Esophagus squamous epithelium (tissue), 5 donors: Measurements from ENCODE around the gene CDH2. TPM values are rescaled to one million over a fixed set of nuclear protein-coding genes. Genes with fewer than 3 reads are reported as not detected.

Experiments
- DNase-seq: peaks from one replicate; lab custom pipeline; 2025; lab: John Stamatoyannopoulos, UW
- H3K27ac ChIP-seq, 4 donors: fragments of 200-600 bp; sonication (generic); one replicate each; pipeline ENCODE4 v1.5.1; 2016 to 2019; ENCODE audit warnings: mild to moderate bottlenecking in 1 of 4
- H3K27me3 ChIP-seq, 4 donors: fragments of 200-600 bp; sonication (generic); 1 replicate in 3 of 4; 2 replicates in 1 of 4; pipeline versions ENCODE4 v1.5.1 to v1.6.0; 2017 to 2021; ENCODE audit warnings: antibody characterized with exemption in 1 of 4
- H3K36me3 ChIP-seq, 3 donors: fragments of 200-600 bp; sonication (generic); one replicate each; pipeline ENCODE4 v1.5.1; 2016 to 2019
- H3K4me1 ChIP-seq, 3 donors: fragments of 200-600 bp; sonication (generic); one replicate each; pipeline ENCODE4 v1.5.1; 2017 to 2019
- H3K4me3 ChIP-seq, 4 donors: fragments of 200-600 bp; sonication (generic); 1 replicate in 3 of 4; 2 replicates in 1 of 4; pipeline ENCODE4 v1.5.1; 2016 to 2019; ENCODE audit warnings: mild to moderate bottlenecking in 2 of 4, moderate library complexity in 1 of 4
- H3K9me3 ChIP-seq, 3 donors: fragments of 200-600 bp; sonication (generic); one replicate each; pipeline ENCODE4 v1.5.1; 2016 to 2019
- CTCF ChIP-seq, 6 experiments: fragments of 450-650 bp in 4 of 6; fragments of 200-600 bp in 2 of 6; sonication (generic) in 2 of 6; IDR thresholded peaks; one replicate each; pipeline ENCODE4 v1.5.1; 2016 to 2019; ENCODE audit warnings: antibody characterized with exemption in 6 of 6, mild to moderate bottlenecking in 4 of 6, moderate library complexity in 4 of 6
- POLR2A ChIP-seq, 4 donors: fragments of 450-650 bp; IDR thresholded peaks; one replicate each; pipeline ENCODE4 v1.6.1; 2017; ENCODE audit warnings: antibody characterized with exemption in 4 of 4, mild to moderate bottlenecking in 4 of 4, moderate library complexity in 3 of 4
- WGBS, 2 donors: methylation state at CpG; one replicate each; pipeline ENCODE4 v1.1.5; 2018; 5-methylcytosine and 5-hydroxymethylcytosine counted together
- intact Hi-C: fragments of 100-400 bp; cut with DNase I; formaldehyde crosslinking; loops from one replicate; pipeline ENCODE4 v1.15.0; 2022
- total RNA-seq, 4 donors: library from RNA; depleted of rRNA; stranded (reverse); fragments of >200 nt; gene quantifications; one replicate each; pipeline ENCODE4 v1.1.0, GENCODE V29; 2016
- donor health status: DM: yes; HTN: yes; CAD: no.

Gene CDH2
- total RNA-seq, 4 donors from 2014 or later: 0.11 to 0.88 (median 0.28) TPM

- intact Hi-C loops: no loop called here
- no peak overlapping the region for H3K27ac ChIP-seq
- no peaks in the 10 kb centered on the region for H3K27me3 ChIP-seq
- H3K36me3 ChIP-seq: no peaks in the 10 kb centered on the region
- no peak overlapping the region for H3K4me3 ChIP-seq
- H3K4me1 ChIP-seq: no peaks in the 10 kb centered on the region
- H3K9me3 ChIP-seq: no peaks in the 10 kb centered on the region
- DNase-seq: no peak
- TF ChIP-seq CTCF (IDR thresholded peaks at IDR 0.05): no peak
- no peak for TF ChIP-seq POLR2A (IDR thresholded peaks at IDR 0.05)
Observed at GRCh38 chr18:27959101-27959500, 217.8 kb downstream of the CDH2 start.

GRCh38 chr18:27956001-27956640, 220.8 kb downstream of the CDH2 start:
- Histone ChIP-seq H3K9me3 (no peaks in the 10 kb centered on the region), H3K4me3 (no peak overlapping the region), H3K27ac (no peak overlapping the region), H3K36me3 (no peaks in the 10 kb centered on the region), H3K4me1 (no peaks in the 10 kb centered on the region), H3K27me3 (no peaks in the 10 kb centered on the region)
- intact Hi-C loops: no loop called here
- 58 to 67% methylated on average over 6 of the region's 6 CpGs for WGBS, 2 donors
- TF ChIP-seq CTCF (IDR thresholded peaks at IDR 0.05) (no peak), POLR2A (IDR thresholded peaks at IDR 0.05) (no peak)
- no peak for DNase-seq

- DNase-seq: no peak
- intact Hi-C loops: no loop called here
Observed at GRCh38 chr18:27954226-27954625, 222.7 kb downstream of the CDH2 start.

GRCh38 chr18:27952741-27953140, 224.2 kb downstream of the CDH2 start:
- TF ChIP-seq CTCF (IDR thresholded peaks at IDR 0.05) (no peak), POLR2A (IDR thresholded peaks at IDR 0.05) (no peak)
- Histone ChIP-seq H3K4me1 (no peaks in the 10 kb centered on the region), H3K4me3 (no peak overlapping the region), H3K27me3 (no peaks in the 10 kb centered on the region), H3K36me3 (no peaks in the 10 kb centered on the region), H3K27ac (no peak overlapping the region), H3K9me3 (no peaks in the 10 kb centered on the region)
- DNase-seq: no peak
- intact Hi-C loops: no loop called here

More at GRCh38 chr18:27954226-27954625, 222.7 kb downstream of the CDH2 start:
- TF ChIP-seq POLR2A (IDR thresholded peaks at IDR 0.05) (no peak), CTCF (IDR thresholded peaks at IDR 0.05) (no peak)
- 62 to 91% methylated on average over 3 of the region's 3 CpGs for WGBS, 2 donors
- H3K9me3 ChIP-seq: no peaks in the 10 kb centered on the region
- H3K27me3 ChIP-seq: no peaks in the 10 kb centered on the region
- no peak overlapping the region for H3K4me3 ChIP-seq
- no peaks in the 10 kb centered on the region for H3K36me3 ChIP-seq
- no peaks in the 10 kb centered on the region for H3K4me1 ChIP-seq
- H3K27ac ChIP-seq: no peak overlapping the region

GRCh38 chr18:27950648-27951228, 226.2 kb downstream of the CDH2 start:
- no peaks in the 10 kb centered on the region for H3K36me3 ChIP-seq
- H3K27me3 ChIP-seq: no peaks in the 10 kb centered on the region
- no peaks in the 10 kb centered on the region for H3K4me1 ChIP-seq
- intact Hi-C loops: no loop called here
- no peak overlapping the region for H3K4me3 ChIP-seq
- TF ChIP-seq POLR2A (IDR thresholded peaks at IDR 0.05) (no peak), CTCF (IDR thresholded peaks at IDR 0.05) (no peak)
- H3K9me3 ChIP-seq: no peaks in the 10 kb centered on the region
- 81 to 85% methylated on average over 5 of the region's 5 CpGs for WGBS, 2 donors
- H3K27ac ChIP-seq: no peak overlapping the region
- no peak for DNase-seq
